NOMO-1 treated with DMSO at 0.1 percent for 48 hours (cell line): ENCODE results near the gene KIF16B.
A peak's percentile ranks its signal among the peaks of the same experiment; 100 is the strongest.
"Not testable (repeated sequence)": the region's sequence is repeated elsewhere in the genome, so short reads cannot be mapped to it uniquely, and the experiment has no call there.

ENCODE experiments used
- DNase-seq: peaks from one replicate; lab custom pipeline; 2025; ENCODE audit not compliant: unreplicated experiment; lab: John Stamatoyannopoulos, UW

The KIF16B gene

DNA sequence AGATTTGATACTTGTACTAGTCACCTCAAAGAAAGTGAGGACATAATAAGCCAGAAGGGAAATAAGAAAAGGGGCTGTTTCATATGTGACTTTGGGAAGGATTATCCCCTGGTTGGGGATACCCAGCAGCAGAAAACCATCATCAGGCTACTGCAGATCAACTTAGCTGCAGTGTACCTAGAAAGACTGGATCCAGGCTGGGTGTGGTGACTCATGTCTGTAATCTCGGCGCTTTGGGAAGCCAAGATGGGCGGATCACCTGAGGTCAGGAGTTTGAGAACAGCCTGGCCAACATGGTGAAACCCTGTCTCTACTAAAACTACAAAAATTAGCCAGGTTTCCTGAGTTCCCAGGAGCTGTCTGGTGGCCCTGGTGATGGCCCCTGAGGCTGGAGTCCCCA, 23.2 kb upstream of the KIF16B start:
- not testable (repeated sequence) for DNase-seq

DNA sequence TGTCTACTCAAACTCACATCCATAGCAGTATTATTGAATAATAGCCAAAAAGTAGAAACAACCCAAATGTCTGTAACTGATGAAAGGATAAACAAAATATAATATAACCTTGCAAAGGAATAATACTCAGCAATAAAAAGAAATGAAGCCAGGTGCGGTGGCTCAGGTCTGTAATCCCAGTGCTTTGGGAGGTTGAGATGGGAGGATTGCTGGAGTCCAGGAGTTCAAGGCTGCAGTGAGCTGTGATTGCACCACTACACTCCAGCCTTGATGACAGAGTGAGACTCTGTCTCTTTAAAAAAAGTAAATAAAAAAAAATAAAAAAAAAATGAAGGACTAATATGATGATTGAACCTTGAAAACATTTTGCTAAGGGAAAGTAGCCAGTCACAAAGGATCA, 22.1 kb upstream of the KIF16B start:
- no peak for DNase-seq

DNA sequence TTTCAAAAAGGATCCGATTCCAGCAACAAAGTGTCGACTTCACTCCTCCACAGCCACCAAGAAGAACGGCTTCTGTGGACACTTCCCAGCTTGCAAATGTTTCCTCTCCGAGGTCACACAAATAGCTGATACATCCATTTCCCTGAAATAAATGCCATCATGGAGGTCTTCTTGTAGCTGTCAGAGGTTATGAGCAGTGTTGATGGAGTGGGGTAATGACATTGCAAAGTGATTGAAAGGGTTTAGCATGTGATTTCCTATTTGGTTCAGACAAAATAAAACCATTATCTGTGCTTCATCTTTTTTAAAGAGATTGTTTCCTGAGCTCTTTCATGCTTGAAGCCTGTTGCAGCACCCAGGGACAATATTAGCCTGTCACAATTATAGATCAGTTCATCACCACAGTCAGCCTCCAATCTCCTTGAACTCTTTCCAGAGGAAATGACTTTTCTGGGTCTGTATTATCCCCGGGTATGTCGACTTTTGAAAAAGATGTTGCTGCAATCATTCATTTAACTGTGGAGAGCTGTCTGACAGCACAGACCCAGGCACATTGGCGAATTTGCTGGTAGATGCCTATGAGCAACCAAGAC, 16.9 kb upstream of the KIF16B start:
- no peak for DNase-seq

DNA sequence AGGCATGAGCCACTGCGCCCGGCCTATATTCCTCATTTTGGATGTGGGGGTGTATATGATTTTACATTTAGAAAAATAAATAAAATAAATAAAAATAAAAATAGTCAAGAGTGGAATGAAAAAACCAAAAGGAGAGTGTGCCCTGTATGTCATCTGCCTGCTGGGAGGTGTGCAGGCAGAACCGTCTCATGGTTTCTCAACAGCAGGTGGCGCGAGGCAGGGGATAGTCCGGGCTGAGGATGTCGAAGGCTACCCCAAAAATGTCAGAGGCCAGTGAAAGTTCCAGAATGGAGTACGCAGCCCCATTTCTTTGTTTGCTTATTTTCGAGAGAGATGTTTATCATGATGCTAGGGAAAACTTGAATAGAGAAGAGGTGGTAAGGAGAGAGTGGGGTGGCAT, 16.4 kb upstream of the KIF16B start:
- DNase-seq: no peak

DNA sequence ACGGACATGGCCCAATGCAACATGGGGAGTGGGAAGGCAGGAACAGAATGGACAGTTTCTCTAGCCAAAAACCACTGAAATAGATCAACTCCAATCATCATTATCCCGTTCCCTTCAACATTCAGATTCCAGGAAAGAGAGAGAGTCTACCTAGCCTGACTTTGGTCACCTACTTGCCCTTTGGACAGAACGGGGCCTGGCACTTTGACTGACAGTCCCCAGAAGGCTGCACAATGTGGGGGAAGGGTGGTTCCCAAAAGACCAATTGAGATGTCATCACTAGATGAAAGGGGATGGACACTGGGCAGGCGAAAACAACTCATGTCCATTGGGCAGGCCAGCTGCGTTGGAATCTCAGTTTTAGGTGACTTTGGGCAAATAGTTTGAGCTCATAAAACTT, 15.0 kb upstream of the KIF16B start:
- no peak for DNase-seq

DNA sequence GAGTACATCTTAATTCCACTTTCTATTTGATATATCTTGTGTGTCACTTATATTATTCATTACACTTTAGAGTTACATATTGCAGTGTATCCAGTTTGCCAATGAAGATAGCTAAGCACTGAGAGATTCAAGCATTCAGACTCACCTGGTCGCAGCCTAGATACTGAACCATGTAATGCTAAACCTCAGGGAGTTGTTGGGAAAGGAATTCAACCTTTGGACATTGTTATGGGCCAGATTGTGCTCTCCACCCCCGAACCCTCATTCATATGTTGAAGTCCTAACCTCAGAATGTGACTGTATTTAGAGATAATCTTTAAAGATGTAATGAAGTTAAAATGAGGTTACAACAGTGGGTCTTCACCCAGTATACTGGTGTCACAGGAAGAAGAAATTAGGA, 13.8 kb upstream of the KIF16B start:
- no peak for DNase-seq

DNA sequence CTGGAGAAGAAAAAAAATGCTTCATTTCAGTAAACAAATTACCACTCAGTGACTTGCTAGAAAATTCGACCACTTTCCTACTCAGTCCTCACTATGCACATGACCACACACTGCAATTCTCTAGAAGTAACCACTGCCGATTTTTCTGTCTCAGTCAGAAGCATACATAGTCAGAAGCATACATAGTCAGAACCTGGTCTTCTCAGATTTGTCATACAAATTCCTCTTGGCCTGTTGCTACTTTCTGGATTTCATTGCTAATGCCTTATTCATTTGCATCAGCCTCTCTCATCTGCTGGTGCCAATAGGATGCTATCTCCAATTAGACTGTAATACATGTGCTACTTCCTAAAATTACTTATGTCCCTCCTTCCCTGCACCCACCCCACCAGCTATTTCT, 10.2 kb upstream of the KIF16B start:
- no peak for DNase-seq

DNA sequence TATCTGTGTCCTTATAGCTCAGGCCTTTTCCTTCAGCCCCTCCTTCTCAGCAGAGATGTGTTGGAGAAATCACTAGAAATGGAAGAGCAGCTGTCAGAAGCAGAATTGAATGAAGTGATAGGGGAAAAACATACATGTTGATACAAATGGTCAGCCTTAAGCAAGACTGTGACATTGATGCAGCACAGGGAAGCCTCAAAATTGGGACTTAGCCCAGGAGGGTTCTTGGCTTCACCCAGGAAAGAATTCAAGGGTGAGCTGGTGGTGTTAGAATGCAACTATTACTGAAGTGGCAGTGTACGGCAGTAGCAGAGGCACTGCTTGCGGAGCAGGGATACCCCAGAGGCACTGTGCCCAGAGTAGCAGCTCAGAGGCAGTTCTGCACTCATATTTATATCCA, 8.0 kb upstream of the KIF16B start:
- no peak for DNase-seq

DNA sequence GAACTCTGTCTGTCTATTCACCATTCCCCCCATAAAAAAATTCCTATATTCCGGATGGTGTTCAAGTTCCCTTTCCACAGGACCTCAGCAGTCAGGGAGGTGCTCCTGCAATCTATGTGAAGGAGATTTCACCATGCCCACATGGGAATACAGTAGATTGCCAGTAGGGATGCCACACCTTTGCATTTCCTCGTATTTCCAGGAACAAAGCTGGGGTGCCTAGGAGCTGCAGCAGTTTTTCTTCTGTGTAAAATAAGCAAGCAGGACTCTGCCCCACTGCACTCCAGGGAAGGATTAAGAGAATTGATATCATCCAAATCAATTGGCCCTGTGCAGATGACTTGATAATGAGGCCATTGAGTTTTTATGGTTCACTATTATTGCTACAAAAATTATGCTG, 7.4 kb upstream of the KIF16B start:
- no peak for DNase-seq

DNA sequence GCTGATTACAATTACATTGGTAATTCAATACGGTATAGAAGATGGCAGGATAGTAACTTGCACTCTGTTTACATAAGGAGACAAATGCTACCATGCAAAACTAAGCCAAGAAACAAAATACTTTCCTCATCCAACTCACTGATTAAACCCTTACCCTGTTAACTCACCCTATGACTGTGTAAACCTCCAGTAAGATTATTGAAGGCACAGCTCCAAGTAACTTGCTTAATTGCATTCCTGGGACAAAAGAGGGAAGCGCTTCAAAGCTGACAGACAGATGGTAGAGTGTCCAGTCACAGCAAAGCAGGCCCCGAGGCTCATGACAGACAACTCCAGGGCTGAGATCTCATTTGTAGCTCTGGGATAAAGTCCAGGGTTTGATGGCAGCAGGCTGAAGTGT, 6.9 kb upstream of the KIF16B start:
- no peak for DNase-seq

DNA sequence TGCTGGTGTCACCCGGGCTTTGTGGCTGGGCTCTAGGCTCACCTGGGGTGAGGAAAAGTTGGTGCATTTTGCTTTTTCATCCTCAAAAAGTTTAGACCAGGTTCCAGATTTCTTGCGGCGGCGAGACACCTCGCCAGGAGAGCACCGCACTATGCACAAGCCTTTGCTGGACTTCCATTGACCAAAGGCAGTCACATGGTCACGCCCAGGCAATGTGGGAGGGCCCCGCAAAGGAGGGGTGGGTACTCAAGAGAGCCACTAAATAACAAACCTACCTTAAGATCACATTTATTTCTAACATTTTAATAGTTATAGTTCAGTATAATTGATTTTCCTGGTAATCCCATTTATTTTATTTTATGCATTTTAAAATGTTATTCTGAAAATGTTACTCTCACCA, 3.0 kb upstream of the KIF16B start:
- DNase-seq: no peak

DNA sequence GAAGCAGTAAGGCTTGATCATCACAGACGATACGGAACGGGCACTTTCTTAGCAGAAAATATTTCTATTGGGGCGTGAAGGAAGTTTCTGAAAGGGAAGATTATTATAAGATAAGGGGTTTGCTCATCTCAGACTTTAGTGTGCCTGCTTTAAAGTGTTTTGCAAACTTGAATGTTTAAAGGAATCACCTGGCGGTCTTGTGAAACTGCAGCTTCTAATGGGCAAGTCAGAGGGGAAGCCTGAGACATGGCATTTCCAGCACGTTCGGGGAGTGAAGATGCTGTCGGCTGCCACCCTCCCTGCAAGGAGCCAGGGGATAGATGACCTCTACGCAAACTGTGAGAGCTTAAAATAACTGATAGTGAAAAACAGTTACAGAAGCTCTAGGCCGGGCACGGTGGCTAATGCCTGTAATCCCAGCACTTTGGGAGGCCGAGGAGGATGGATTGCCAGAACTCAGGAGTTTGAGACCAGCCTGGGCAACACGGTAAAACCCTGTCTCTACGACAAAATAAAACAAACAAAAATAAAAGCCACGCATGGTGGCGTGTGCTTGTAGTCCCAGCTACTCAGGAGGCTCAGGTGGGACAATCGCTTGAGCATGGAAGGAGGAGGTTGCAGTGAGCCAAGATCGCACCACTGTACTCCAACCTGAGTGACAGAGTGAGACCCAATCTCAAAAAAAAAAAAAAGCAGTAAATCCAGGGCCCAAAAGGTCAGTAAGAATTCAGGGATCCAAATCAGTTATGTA, 2.3 kb upstream of the KIF16B start:
- DNase-seq: no peak

DNA sequence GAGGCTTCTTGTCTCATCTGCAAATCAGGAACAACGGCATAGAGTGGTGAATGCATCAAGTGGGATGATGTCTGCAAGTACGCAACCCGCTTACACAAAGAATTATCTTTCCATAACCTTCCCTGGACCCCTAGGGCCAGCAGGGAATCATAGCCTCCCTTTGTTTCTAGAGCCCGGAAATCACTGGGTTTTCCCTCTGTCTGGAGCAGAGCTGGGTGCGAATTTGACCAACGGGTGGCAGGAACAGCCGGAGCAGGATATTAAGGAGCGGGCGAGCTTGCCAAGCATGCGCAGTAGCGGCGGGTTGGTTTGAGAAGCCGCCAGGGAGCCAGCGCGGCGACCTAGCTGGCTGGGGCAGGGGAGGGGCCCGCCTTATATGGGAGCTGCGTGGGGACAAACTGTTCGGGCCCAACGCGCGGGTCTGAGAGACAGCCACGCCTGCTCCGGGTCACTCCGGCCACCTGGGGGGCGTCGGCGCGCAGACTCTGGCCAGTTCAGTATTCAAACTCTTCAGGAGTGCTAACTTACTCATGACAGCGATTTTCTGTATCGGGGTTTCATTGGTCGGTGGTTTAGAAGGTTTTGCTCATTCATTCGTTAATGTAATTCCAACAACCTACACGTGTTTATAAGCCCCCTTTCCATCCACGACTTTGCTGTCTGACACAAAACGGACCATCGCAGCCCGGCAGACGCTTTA, 1.6 kb upstream of the KIF16B start:
- peak; percentile 50 for DNase-seq

DNA sequence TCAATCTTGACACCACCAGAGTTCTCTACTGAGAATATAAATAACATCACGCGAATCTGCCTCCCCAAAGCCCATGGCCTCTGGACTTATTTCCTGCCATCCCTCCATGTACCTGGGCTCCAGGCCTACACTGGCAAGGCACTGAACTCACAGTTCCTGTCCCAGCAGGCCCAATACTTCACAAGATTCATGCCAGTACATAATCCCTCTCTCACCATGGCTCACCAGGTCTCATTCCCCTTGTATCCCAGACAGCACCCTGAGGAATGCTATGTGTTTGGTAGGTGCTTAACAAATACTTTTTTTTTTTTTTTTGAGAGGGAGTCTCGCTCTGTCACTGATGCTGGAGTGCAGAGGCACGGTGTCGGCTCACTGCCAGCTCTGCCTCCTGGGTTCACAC, 1.9 kb downstream of the KIF16B start:
- no peak for DNase-seq

DNA sequence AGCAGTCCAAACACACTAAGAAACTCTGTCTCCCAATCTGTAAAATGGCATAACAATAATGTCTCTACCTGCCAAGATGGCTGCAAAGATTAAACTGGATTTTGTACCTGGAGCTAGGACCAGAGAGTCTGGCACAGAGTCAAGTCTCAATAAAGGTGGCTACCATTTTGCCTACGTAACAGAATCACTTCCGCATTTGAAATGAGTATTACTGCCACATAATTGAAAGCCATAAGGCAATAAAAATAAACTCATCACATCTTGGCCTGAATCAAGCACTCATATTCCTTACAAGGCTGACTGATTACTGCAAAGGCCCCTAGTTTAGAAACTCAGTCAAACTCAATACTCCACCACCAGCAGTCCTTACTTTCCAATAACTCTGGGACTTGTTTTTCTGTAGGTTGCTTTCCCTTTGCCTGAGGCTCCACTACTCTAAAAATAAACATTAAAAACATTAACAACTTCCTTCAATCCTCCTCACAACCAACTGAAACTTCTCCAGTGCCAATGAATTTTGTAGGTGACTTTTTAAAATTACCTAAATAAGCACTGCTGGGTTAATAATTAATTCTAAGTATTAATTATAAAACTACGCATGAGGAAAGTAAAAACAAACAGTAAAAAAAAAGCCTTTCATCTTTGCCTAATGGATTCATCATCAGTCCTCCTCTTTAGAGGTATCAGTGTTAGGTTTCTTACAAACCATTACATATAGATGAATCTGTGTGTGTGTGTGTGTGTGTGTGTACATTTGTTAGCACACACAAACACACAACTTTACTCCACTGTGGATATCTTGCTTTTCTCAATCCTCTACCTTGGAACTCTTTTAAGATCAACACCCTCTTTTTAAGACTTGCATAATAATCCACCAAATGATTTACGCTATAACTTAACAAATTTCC, 3.7 kb downstream of the KIF16B start:
- DNase-seq: peak; percentile 67

DNA sequence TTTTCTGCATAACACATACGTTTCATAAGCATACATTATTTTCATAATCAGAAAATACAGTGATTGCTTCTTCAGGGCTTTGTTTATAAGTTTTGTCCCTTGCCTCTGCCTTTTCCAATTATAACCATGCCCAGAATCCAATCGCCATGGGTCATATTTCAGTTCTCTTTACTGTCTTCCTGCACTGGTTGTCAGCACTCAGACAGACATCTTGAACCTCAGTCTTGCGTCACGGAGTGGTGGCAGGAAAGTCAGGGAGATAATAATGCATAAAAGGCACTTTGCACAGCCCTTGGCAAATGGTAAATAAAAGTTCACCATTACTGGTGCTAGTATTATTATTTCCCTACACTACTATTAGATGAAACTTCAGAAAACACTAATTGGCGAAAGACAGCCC, 7.2 kb downstream of the KIF16B start:
- peak; percentile 36 for DNase-seq

DNA sequence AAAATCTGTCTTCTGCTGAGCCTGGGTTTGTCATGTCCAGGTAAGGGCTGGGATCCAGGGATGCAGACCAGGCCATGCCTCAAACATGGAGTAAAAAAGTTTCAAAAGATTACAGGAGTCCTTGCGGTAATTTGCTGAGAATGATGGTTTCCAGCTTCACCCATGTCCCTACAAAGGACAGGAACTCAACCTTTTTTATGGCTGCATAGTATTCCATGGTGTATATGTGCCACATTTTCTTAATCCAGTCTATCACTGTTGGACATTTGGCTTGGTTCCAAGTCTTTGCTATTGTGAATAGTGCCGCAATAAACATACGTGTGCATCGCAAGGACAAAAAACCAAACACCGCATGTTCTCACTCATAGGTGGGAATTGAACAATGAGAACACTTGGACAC, 9.2 kb downstream of the KIF16B start:
- not testable (repeated sequence) for DNase-seq

DNA sequence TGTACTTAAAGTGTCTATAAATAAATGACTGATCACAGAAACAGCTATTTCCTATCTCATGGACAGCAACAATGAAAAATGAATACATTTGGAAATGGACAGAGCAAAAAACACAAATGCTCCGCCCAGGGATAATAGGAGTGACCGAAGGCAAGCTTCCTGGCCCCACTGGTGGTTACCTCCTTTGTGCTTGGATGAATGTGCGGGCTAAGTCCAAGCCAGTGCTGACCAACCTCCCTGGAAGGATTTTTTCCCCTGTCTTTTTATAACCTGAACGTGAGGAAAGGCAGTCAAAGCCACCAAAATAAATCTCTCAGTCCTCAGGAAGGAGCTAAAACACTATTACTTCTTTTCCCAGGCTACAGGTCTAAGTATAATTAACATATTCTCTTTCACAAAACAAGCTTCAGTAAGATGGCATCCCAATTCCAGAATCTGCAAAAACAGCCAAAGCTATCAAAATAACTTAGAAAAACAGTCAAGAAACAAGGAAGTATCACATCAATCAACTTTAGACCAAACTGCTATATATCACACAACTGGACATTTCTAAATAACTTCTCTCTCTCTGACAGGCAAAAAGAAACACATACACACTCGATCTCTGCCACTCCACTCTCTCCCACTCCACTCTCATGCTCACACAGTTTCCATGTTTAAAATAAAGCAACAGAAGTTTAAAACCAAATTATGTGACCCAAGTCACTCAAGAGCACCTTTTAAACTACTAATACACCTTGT, 10.0 kb downstream of the KIF16B start:
- peak; percentile 32 for DNase-seq

DNA sequence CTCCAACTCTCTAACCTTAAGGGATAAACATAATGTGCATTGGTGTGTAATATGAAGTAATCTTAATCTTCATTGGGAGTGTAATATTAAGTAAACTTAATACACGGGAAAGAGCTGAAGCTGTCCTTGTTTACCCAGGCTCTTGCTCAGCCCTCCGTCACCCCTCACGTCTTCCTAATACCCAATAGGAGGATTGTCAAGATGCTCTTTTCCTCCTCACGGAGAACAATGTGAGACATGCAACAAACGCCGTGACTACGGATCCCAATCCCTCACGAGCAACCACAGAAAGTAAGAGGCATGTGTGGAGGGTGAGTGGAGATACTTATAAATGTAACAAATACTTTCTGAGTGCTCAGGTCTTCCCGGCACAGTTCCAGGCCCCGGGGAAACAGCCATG, 11.0 kb downstream of the KIF16B start:
- DNase-seq: no peak

DNA sequence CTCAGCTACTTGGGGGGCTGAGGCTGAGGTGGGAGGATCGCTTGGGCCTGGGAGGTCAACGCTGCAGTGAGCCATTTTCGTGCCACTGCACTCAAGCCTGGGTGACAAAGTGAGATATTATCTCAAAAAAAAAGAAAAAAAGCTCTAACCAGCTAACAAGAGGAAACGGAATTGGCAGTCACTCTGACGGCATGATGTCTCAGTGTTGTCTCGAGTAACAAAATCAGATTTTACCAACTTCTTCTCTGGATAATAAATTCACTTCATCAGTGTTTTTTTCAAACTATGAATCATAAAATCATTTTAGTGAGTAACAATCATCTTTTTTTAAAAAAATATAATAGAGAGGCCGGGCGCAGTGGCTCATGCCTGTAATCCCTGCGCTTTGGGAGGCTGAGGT, 12.6 kb downstream of the KIF16B start:
- no peak for DNase-seq

DNA sequence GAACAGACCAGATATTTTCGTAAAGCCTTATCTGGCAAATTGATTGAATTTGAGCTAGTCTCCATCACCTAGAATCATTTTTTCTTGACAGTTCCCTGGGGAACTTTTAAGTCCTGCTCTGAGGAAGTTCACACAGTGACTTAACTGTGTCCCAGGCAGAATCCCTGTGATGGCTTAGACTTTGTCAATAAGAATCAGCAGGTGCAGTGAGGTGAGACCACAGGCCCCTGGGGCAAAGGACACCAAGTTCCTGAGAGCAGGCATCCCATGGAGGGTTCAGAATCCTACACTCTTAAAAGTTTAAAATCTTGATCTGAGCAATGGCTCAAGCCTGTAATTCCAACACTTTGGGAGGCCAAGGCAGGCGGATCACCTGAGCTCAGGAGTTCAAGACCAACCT, 13.0 kb downstream of the KIF16B start:
- DNase-seq: no peak
